Muscle of back (tissue), 13 donors: ENCODE results near the gene POLR2H. TPM values are rescaled to one million over a fixed set of nuclear protein-coding genes. Genes with fewer than 3 reads are reported as not detected.

Experiments
- DNase-seq, 3 donors: peaks; one replicate each; pipeline versions ENCODE4 v3.0.0 to v3.0.0-alpha.2; 2013
- long read RNA-seq, 9 donors: transcript quantifications; one replicate each; lab custom pipeline, GENCODE V29; 2026
- polyA plus RNA-seq, 10 donors: library from polyadenylated mRNA; unstranded; fragments of 120-200 nt; gene quantifications; one replicate each; pipeline ENCODE4 v1.2.1, GENCODE V29; 2013; ENCODE audit not compliant: insufficient read length in 10 of 10

Gene POLR2H
- polyA plus RNA-seq = 10 to 100 TPM; 40.0 to 61.4 (median 43.8) TPM
- long read RNA-seq, donor 1, partial matches to known transcripts = 20 of 30 reads
- long read RNA-seq, donor 1, other reads (novel, unspliced or antisense) = 0 of 30 reads
- long read RNA-seq, donor 2, partial matches to known transcripts = 14 of 20 reads
- long read RNA-seq, donor 2, other reads (novel, unspliced or antisense) = 0 of 20 reads
- long read RNA-seq, donor 3 = 0 reads
- long read RNA-seq, donor 4, partial matches to known transcripts = 11 of 18 reads
- long read RNA-seq, donor 4, other reads (novel, unspliced or antisense) = 0 of 18 reads
- long read RNA-seq, donor 5, partial matches to known transcripts = 16 of 18 reads
- long read RNA-seq, donor 5, other reads (novel, unspliced or antisense) = 0 of 18 reads
- long read RNA-seq, donor 6, partial matches to known transcripts = 26 of 33 reads
- long read RNA-seq, donor 6, other reads (novel, unspliced or antisense) = 0 of 33 reads
- long read RNA-seq, donor 7, partial matches to known transcripts = 12 of 16 reads
- long read RNA-seq, donor 7, other reads (novel, unspliced or antisense) = 0 of 16 reads
- long read RNA-seq, donor 8, partial matches to known transcripts = 15 of 21 reads
- long read RNA-seq, donor 8, other reads (novel, unspliced or antisense) = 0 of 21 reads
- long read RNA-seq, donor 9, partial matches to known transcripts = 0 of 1 reads
- long read RNA-seq, donor 9, other reads (novel, unspliced or antisense) = 0 of 1 reads

DNA sequence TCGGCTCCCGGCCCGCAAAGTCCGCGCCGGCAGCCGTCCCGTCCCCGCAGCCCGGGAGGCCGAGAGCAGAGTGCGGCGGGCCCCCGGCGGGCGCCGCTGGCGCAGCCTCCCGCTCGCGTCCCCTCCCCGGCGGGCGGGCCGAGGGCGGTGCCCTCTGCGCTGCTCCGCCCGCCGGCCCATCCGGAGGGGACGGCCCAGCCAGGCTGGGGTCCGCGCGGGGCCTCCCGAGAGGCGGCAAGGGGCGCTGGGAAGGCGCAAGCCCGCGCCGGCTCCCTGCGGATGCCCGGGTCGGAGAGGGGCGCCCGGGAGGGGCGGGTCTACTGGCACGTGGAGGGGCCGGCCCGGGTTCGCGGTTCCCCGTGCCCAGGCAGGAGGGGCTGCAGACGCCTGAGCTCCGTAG lies at the start of gene POLR2H, which contains the start of gene CLCN2:
Gene POLR2H (plus strand): TSS at position 179 of the 400 bp plus-strand sequence. CDS start 1,783 bp downstream, outside the sequence.
Gene CLCN2 (minus strand): TSS at position 74 of the 400 bp plus-strand sequence. CDS start 126 bp downstream, outside the sequence.
- DNase-seq = peak in 1 of 3 donors; percentile 70

DNA sequence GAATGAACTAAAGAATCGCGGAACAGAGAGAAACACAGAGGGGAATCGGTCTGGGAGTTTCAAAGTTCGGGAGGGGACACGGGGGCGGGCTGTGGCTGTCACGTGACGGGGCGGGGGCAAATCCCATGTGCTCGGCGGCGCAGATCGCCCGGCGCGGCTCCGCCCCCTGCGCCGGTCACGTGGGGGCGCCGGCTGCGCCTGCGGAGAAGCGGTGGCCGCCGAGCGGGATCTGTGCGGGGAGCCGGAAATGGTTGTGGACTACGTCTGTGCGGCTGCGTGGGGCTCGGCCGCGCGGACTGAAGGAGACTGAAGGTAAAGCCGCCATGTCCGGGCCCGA lies 47.2 kb upstream of the POLR2H start, which contains the start of gene EIF4G1:
Gene EIF4G1 (plus strand): TSS at position 244 of the 337 bp plus-strand sequence. CDS start 1,191 bp downstream, outside the sequence.
- peak; percentile 94 to 97 (median 97) for DNase-seq

DNA sequence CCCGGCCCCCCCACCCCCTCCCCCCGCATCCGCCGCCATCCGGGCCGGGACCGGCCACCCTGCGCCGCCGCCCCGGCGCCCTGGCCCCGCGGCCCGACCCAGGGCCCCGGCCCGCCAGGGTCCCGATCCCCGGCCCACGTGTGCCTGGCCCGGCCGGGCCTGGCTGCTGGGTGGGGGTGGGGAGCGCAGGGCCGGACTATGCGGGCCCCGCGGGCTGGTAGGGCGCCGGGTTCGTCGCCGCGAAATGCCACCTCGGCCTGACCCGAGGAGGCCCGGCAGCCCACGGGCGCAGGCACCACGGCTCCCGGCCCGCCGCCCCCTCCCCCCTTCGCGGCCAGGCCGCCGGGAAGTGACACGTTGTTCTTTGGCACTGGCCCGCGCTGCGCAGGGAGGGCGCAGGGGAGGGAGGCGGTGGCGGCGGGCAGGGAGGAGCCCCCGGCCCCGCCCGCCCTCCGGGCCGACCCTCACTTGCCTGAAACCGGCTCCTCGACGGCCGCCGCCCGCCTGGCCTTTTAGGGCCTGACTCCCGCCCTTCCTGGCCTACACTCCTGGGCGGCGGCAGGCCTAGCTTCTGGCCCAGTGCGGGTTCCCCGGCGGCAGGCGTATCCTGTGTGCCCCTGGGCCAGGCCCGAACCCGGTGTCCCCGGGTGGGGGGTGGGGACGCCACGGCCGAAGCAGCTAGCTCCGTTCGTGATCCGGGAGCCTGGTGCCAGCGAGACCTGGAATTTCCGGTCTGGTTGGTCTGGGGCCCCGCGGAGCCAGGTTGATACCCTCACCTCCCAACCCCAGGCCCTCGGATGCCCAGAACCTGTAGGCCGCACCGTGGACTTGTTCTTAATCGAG lies 46.6 kb upstream of the POLR2H start:
- peak; percentile 77 to 94 (median 89) for DNase-seq

DNA sequence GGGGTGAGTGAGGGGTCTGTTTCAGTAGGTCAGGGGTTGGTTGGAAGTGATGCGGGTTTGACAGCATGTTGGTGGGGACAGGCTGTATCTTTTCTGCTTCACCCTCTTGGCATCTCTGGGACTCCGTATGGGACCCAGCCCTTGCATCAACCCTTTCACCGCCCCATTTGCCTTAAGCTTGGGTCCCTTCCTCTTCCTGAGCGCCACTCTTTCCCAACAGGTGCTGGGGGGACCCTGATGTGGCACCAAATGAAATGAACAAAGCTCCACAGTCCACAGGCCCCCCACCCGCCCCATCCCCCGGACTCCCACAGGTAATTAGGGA lies 46.0 kb upstream of the POLR2H start:
- DNase-seq = no peak

DNA sequence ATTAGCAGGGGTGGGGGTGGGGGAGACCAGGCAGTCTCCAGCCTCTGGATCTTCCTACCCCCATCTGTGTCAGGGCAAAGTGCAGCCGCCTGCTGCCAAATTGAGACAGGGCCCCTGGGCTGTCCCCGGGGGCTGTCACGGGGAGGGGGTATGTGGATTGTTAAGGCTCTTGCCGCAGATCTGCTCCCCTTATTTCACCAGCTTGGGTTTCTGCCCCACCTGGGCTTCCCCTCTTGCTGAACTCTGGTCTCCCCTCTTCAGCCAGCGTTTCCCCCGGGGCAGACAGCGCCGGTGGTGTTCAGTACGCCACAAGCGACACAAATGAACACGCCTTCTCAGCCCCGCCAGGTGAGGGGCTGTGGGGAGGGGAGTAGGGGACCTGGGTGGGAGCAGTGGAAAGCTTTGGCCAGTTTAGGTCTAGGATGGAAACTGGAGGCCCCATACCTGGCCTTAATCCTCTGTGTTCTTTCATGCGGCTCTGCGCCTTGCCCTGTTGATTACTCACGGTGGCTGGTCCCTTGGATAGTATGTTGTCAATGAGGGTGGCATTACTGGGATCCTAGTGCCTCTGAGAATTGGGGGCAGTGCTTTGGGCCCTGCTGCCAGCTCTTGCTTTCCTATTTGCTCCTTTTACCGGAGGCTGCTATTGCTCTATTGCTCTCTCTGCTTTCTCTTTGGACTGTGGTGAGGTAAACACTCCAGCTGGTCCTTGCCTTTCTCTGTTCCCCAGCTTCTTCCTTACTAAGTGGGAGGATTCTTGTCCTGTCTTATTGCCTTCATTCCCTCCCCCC lies 45.4 kb upstream of the POLR2H start:
- peak in 1 of 3 donors; percentile 18 for DNase-seq

DNA sequence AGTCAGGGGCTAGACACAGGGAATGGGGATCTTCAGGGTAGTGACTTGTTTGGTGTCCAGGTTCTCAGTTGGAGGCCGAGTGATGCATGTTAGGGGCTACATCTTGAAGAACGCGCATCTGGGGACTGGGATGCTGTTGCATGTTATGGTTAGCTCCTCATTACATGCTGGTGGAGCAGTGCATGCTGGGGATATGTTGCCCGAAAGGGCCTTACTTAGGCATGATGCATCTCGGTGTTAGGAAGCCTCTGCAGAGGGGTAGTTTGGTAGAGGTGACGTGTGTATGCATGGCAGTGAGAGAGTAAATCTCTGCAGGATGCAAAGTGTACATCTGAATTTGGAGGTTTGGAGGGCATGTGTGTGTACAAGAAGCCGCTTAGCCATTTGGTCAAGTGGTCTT lies 44.7 kb upstream of the POLR2H start:
- no peak for DNase-seq

DNA sequence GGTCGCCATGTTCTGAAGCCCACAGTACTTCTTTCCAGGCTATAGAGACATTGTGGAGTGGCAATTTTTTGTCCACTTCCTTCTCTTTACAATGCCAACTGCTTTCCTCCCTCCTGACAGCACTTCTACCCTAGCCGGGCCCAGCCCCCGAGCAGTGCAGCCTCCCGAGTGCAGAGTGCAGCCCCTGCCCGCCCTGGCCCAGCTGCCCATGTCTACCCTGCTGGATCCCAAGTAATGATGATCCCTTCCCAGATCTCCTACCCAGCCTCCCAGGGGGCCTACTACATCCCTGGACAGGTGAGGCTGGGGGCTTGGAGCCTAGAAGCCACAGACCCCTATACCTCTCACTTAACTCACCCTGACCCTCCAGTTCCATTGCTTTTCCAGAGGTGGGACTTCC lies 44.3 kb upstream of the POLR2H start:
- DNase-seq = no peak

DNA sequence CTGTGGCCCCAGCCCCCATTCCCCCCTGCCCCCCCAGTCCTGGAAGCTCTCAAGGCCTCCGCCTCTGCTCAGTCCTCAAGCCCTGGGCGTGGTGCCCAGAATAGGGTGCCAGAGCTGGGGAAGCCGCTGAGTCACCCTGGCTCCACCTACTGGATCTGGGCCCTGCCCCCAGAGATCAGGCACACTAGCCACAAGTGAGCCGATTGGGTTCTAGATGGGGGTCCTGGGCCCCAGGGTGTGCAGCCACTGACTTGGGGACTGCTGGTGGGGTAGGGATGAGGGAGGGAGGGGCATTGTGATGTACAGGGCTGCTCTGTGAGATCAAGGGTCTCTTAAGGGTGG lies 41.4 kb upstream of the POLR2H start:
- peak; percentile 88 to 93 (median 89) for DNase-seq

DNA sequence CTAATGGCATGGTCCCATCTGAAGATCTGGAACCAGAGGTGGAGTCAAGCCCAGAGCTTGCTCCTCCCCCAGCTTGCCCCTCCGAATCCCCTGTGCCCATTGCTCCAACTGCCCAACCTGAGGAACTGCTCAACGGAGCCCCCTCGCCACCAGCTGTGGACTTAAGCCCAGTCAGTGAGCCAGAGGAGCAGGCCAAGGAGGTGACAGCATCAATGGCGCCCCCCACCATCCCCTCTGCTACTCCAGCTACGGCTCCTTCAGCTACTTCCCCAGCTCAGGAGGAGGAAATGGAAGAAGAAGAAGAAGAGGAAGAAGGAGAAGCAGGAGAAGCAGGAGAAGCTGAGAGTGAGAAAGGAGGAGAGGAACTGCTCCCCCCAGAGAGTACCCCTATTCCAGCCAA lies 39.8 kb upstream of the POLR2H start:
- DNase-seq = no peak

DNA sequence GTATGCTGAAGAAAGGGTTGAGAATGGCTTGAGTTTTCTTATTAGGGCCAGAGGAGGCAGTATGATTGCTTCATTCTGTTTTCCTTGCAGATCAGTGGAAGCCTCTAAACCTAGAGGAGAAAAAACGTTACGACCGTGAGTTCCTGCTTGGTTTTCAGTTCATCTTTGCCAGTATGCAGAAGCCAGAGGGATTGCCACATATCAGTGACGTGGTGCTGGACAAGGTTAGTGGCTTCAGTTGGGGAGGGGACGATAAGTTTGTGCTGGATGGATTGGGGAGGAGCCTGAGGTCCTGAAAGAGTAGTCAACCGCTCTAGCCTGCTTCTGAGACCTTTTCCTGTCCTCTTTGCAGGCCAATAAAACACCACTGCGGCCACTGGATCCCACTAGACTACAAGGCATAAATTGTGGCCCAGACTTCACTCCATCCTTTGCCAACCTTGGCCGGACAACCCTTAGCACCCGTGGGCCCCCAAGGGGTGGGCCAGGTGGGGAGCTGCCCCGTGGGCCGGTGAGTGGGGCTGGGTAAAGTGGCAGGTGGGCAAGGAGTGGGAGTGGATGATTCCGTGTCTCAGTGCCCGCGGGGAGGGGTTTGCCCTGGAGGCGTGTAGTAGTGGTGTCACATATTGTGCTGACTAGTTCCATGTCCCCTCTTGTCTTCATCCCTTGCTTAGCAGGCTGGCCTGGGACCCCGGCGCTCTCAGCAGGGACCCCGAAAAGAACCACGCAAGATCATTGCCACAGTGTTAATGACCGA lies 38.6 kb upstream of the POLR2H start:
- no peak for DNase-seq

DNA sequence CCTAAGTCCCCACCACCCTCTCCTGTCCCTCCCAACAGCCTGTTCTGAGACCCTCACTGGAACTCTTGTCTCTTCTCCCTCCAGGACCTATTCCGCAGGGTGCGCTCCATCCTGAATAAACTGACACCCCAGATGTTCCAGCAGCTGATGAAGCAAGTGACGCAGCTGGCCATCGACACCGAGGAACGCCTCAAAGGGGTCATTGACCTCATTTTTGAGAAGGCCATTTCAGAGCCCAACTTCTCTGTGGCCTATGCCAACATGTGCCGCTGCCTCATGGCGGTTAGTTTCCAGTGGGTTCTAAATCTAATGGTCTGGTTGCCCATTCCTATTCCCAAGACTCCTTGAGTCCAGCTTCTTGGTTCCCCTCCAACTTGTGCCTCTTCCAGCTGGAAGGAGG lies 37.8 kb upstream of the POLR2H start:
- DNase-seq = no peak

DNA sequence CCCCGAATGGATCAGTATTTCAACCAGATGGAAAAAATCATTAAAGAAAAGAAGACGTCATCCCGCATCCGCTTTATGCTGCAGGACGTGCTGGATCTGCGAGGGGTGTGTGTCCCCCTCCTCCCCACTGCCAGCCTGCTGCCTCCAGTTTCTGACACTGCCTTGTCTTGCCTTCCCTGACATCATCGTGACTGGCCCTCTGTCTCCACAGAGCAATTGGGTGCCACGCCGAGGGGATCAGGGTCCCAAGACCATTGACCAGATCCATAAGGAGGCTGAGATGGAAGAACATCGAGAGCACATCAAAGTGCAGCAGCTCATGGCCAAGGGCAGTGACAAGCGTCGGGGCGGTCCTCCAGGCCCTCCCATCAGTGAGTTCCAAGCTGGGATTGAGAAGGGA lies 36.2 kb upstream of the POLR2H start:
- DNase-seq = no peak

DNA sequence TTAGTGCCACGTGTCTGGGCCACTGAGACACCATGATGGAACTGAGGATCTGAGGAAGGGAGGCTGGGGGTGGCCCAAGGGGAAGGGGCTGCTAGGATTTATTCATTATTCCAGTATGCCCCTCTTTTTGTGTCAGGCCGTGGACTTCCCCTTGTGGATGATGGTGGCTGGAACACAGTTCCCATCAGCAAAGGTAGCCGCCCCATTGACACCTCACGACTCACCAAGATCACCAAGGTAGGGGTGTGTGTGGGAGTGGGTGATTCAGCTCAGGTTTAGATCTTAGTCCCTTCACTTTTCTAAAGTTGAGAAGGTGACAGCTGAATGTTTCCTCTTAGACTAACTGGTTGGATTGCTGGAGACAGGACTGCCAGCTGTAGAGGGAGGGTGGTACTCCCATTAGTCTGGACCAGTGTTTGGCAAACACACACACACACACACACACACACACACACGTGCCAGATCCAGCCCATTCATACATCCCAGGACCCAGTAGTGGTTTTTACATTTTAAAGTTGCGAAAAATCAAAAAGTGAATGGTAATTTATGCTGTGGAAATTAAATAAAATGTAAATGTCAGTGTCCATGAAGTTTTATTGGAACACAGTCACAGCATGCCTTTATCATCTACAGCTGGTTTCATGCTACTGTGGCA lies 35.7 kb upstream of the POLR2H start:
- DNase-seq = no peak

DNA sequence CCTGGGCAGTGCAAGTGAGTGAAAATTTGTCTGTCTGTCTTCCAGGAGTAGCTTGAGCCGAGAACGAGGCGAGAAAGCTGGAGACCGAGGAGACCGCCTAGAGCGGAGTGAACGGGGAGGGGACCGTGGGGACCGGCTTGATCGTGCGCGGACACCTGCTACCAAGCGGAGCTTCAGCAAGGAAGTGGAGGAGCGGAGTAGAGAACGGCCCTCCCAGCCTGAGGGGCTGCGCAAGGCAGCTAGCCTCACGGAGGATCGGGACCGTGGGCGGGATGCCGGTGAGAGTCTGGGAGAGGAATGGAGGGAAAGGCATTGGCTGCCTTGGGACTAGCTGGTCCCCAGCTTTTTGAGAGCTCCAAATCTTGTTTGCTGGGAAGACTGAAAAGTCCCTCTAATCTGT lies 34.3 kb upstream of the POLR2H start:
- DNase-seq = no peak

DNA sequence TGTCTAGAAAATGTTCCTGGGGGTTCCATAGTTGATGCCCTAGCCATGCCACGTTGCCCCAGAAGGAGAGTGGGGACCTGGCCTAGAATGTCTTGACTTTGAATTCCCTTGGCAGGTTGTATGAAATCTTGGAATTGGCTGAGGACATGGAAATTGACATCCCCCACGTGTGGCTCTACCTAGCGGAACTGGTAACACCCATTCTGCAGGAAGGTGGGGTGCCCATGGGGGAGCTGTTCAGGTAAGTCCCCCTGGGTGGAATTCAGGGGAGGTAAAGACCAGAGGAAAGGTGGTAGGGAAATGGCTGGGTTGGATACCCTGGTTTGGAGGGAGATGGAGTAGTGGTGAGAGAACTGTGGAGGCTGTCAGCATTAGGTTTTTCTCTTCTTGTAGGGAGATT lies 33.0 kb upstream of the POLR2H start:
- DNase-seq = no peak

DNA sequence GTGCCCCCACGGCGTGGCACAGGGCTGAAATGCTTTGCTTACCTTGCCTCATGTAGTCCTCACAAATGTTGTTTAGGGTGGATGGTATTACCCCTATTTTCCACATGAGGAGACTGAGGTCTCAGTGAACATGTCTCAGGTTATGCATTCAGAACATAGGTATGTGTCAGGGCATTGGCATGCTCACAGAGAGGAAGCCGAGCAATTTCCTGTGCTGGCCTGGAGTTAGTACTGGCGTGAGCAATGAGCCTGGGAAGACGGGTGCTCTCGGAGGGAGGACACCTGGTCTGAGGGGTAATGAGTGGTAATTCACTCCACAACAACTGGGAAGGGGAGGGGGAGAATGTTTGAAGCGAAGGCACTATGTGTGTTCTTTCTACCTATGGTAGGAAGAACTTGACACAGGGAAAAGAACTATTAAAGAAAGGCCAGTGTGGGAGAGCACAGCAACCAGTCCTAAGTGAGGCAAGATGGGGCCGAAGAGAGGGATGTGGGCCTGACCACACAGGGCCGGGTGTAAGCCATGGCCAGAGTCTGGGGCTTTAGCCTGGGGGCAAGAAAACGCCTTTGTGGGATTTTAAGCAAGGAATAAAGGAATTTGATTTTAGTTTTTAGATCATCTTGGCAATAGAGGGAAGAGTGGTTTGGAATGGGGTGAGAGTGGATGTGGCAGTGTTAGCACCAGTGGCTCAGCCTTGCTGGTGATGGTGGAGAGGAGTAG lies 29.0 kb upstream of the POLR2H start:
- DNase-seq = no peak

DNA sequence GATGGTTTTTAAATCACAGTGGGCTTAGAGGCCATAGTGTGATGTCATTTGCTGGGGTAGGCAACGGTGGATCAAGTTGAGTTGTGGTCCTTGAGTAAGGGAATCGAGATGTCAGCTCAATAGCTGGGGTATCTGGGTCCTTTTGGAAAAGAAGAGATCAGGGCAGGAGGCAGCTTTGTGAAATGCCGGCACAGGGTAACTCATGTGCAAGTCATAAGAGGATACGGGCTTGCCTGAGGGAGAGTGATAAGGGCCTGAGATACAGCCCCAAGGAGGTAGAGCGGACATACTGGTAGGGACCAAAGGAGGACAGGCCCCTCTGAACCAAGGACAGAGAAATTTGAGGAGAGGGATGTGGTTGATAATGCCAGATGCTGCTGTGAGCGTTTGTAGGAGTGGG lies 28.3 kb upstream of the POLR2H start:
- DNase-seq = no peak

DNA sequence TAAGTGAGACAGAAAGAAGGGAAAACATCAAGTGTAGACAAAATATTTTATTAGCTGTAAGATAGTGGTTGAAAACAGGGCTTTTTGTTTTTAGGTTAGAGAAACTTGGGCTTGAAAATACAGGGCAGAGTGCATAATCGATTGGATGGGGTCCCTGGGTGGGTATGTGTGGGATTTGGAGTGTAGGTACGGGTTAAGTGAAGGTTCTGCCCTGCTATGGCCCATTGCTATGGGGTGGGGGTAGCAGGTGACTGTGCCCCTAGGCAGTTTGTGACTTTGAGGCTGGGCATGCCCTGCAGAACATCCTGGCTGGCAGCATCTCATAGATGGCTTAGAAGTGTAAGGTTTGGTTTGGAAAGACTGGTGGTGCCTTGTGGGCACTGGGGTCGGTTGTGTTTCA lies 27.8 kb upstream of the POLR2H start:
- DNase-seq = no peak

DNA sequence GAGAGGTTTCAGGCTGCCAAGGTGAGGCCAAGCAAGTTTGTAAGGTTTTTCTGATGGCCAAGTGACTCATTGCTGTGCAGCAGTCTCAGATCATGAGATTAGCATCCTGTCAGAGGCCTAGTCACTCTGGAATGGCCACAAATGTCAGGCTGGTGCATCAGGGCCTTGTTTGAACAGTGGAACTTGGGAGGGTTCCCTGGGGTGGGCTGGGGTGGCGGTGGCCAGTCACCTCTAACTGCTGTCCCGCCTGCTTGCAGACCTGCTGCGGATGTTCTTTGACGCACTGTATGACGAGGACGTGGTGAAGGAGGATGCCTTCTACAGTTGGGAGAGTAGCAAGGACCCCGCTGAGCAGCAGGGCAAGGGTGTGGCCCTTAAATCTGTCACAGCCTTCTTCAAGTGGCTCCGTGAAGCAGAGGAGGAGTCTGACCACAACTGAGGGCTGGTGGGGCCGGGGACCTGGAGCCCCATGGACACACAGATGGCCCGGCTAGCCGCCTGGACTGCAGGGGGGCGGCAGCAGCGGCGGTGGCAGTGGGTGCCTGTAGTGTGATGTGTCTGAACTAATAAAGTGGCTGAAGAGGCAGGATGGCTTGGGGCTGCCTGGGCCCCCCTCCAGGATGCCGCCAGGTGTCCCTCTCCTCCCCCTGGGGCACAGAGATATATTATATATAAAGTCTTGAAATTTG lies 26.9 kb upstream of the POLR2H start:
- no peak for DNase-seq
